GM12878 (cell line): ENCODE results near the gene RSPH1. TPM values are rescaled to one million over a fixed set of nuclear protein-coding genes. Genes with fewer than 3 reads are reported as not detected.

Experiments
- ATAC-seq: fragments of 200-7000 bp; cut with Tn5 transposase; 3 replicates; pipeline ENCODE4 v1.9.1; 2020; ENCODE audit warnings: mild to moderate bottlenecking, moderate library complexity
- BruUV-seq: library from RNA; stranded (reverse); fragments of 400-500 nt; replicated peaks from 2 replicates; lab custom pipeline; 2021; lab: Mats Ljungman, UMichigan
- CTCF ChIA-PET: fragments of 300-600 bp; sonication (Branson Sonifier 250); formaldehyde crosslinking; extraction: SDS; loops from one replicate; lab custom pipeline; 2021; ENCODE audit warnings: inconsistent platforms; lab: Yijun Ruan, JAX
- POLR2A ChIA-PET: fragments of 350-600 bp; formaldehyde crosslinking; extraction: SDS; loops from one replicate; lab custom pipeline; 2021; ENCODE audit warnings: inconsistent platforms; lab: Charles Lee
- RAD21 ChIA-PET: fragments of 300-600 bp; sonication (Branson Sonifier 250); formaldehyde crosslinking; loops from one replicate; lab custom pipeline; 2023; ENCODE audit warnings: antibody characterized with exemption; ENCODE audit not compliant: unreplicated experiment; lab: Charles Lee
- SMC1A ChIA-PET: fragments of 300-600 bp; sonication (Branson Sonifier 250); formaldehyde crosslinking; loops from one replicate; lab custom pipeline; 2023; ENCODE audit not compliant: unreplicated experiment, uncharacterized antibody; lab: Charles Lee
- DNase-seq: peaks from one replicate; pipeline ENCODE4 v3.0.0-alpha.2; 2011; ENCODE audit warnings: low read depth, low spot score
- FAIRE-seq: peaks from 3 replicates; lab custom pipeline; 2011; peaks lifted over from hg19 to GRCh38; lab: Jason Lieb, UNC
- H2AFZ ChIP-seq: 2 replicates; pipeline ENCODE4 v1.6.0; 2011; ENCODE audit warnings: low read depth, low read length, control low read depth; ENCODE audit not compliant: control insufficient read depth
- H3K27ac ChIP-seq: 2 replicates; pipeline ENCODE4 v1.5.1; 2011; ENCODE audit warnings: control low read depth; ENCODE audit not compliant: control insufficient read depth, insufficient read depth
- H3K27me3 ChIP-seq, 2 experiments: replicated peaks in 1 of 2; 2 replicates each; pipeline versions ENCODE4 v1.6.0 to v1.6.1; 2011; ENCODE audit warnings: low read length in 1 of 2; ENCODE audit not compliant: control insufficient read depth in 2 of 2, insufficient read depth in 2 of 2
- H3K36me3 ChIP-seq, 2 experiments: 2 replicates each; pipeline ENCODE4 v1.5.1; 2011; ENCODE audit warnings: low read length in 1 of 2; ENCODE audit not compliant: control insufficient read depth in 2 of 2, insufficient read depth in 2 of 2
- H3K4me1 ChIP-seq: 2 replicates; pipeline ENCODE4 v1.6.1; 2011; ENCODE audit warnings: mild to moderate bottlenecking, low read length, moderate library complexity, mixed read lengths; ENCODE audit not compliant: control insufficient read depth, insufficient read depth
- H3K4me2 ChIP-seq: 2 replicates; pipeline ENCODE4 v1.6.0; 2011; ENCODE audit warnings: control low read depth; ENCODE audit not compliant: control insufficient read depth, insufficient read depth
- H3K4me3 ChIP-seq: fragments of 200-600 bp; sonication (generic); 2 replicates; pipeline ENCODE4 v1.5.1; 2016
- H3K79me2 ChIP-seq: 2 replicates; pipeline ENCODE4 v1.6.0; 2011; ENCODE audit warnings: low read length; ENCODE audit not compliant: control insufficient read depth, insufficient read depth
- H3K9ac ChIP-seq: 2 replicates; pipeline ENCODE4 v1.8.0; 2011; ENCODE audit warnings: low read length, control low read depth, mixed read lengths; ENCODE audit not compliant: control insufficient read depth, insufficient read depth
- H3K9me3 ChIP-seq: replicated peaks from 3 replicates; pipeline ENCODE4 v1.5.1; 2011; ENCODE audit warnings: mild to moderate bottlenecking, low read length; ENCODE audit not compliant: control insufficient read depth, insufficient read depth
- H4K20me1 ChIP-seq: 2 replicates; pipeline ENCODE4 v1.6.0; 2011; ENCODE audit not compliant: control insufficient read depth, insufficient read depth
- BACH1 ChIP-seq: fragments of 450-650 bp; IDR thresholded peaks from 2 replicates; pipeline ENCODE4 v1.6.1; 2017; ENCODE audit warnings: mild to moderate bottlenecking, borderline replicate concordance
- BMI1 ChIP-seq: fragments of 450-650 bp; IDR thresholded peaks from 2 replicates; pipeline ENCODE4 v1.6.1; 2016; ENCODE audit warnings: mild to moderate bottlenecking, moderate library complexity, borderline replicate concordance
- CHD1 ChIP-seq: IDR thresholded peaks from 2 replicates; pipeline ENCODE4 v1.6.1; 2012; ENCODE audit warnings: low read depth, low read length, improper control_type of control experiment
- EZH2 ChIP-seq: IDR thresholded peaks from 2 replicates; pipeline ENCODE4 v1.6.1; 2012; ENCODE audit warnings: low read depth, mild to moderate bottlenecking, control low read depth, inconsistent platforms, low read length, borderline replicate concordance; ENCODE audit not compliant: control insufficient read depth
- FOS ChIP-seq: IDR thresholded peaks from 3 replicates; pipeline ENCODE4 v1.6.1; 2011; ENCODE audit warnings: borderline replicate concordance; ENCODE audit not compliant: insufficient read length; ENCODE audit errors: extremely low read depth
- HCFC1 ChIP-seq: fragments of 150-350 bp; IDR thresholded peaks from 2 replicates; pipeline ENCODE4 v1.6.1; 2014; ENCODE audit warnings: low read length
- HDAC6 ChIP-seq: fragments of 200-600 bp; sonication (generic); IDR thresholded peaks from one replicate; pipeline ENCODE4 v1.8.0; 2017; ENCODE audit warnings: antibody characterized with exemption; ENCODE audit not compliant: unreplicated experiment
- IKZF1 ChIP-seq: fragments of 450-650 bp; conservative IDR thresholded peaks from 2 replicates; pipeline ENCODE4 v1.6.1; 2017; ENCODE audit warnings: antibody characterized with exemption, mild to moderate bottlenecking
- KAT2A ChIP-seq: conservative IDR thresholded peaks from 2 replicates; pipeline ENCODE4 v1.6.1; 2011; ENCODE audit warnings: low read depth, low read length; ENCODE audit not compliant: control insufficient read depth
- PML ChIP-seq: IDR thresholded peaks from 2 replicates; pipeline ENCODE4 v1.6.1; 2012; ENCODE audit warnings: low read length, inconsistent platforms
- PRDM15 ChIP-seq: fragments of 450-650 bp; formaldehyde crosslinking; IDR thresholded peaks from 2 replicates; pipeline ENCODE4 v1.4.0; 2020; ENCODE audit warnings: mild to moderate bottlenecking, moderate library complexity
- RAD21 ChIP-seq: IDR thresholded peaks from 2 replicates; pipeline ENCODE4 v1.6.1; 2011; ENCODE audit warnings: mild to moderate bottlenecking, low read depth, low read length, moderate library complexity; ENCODE audit not compliant: insufficient read depth
- RAD51 ChIP-seq: fragments of 450-650 bp; IDR thresholded peaks from 2 replicates; pipeline ENCODE4 v1.6.1; 2016; ENCODE audit warnings: moderate library complexity, mild to moderate bottlenecking, inconsistent platforms
- SKIL ChIP-seq: fragments of 450-650 bp; IDR thresholded peaks from 2 replicates; pipeline ENCODE4 v1.6.1; 2017; ENCODE audit warnings: mild to moderate bottlenecking, low read depth, inconsistent platforms; ENCODE audit not compliant: poor library complexity, severe bottlenecking
- TCF3 ChIP-seq: IDR thresholded peaks from 2 replicates; pipeline ENCODE4 v1.6.1; 2012; ENCODE audit warnings: low read depth, mild to moderate bottlenecking, low read length, borderline replicate concordance; ENCODE audit not compliant: insufficient read depth
- WGBS: methylation state at CpG from one replicate; pipeline ENCODE4 v1.1.6; 2016; ENCODE audit warnings: low lambda C conversion rate; ENCODE audit not compliant: insufficient replicate concordance, insufficient coverage; ENCODE audit errors: missing lambda C conversion rate; 5-methylcytosine and 5-hydroxymethylcytosine counted together
- in situ Hi-C: fragments of 300-500 bp; cut with MboI; formaldehyde crosslinking; loops from 9 replicates; pipeline ENCODE4 v1.14.3; 2018; ENCODE audit warnings: mixed read lengths
- intact Hi-C: fragments of 100-400 bp; cut with micrococcal nuclease; formaldehyde crosslinking; loops from one replicate; pipeline ENCODE4 v1.14.2; 2022; ENCODE audit not compliant: unreplicated experiment
- polyA plus RNA-seq, 11 experiments: library from polyadenylated mRNA; depleted of rRNA in 4 of 11; unstranded in 6 of 11; stranded (reverse) in 5 of 11; fragments of >200 nt; fragmentation: Nextera tagmentation in 4 of 11; fragmentation: Illumina TruSeq in 1 of 11; extraction: Ambion mirVana in 4 of 11; extraction: Trizol in 1 of 11; gene quantifications; 1 replicate in 1 of 11; 2 replicates in 10 of 11; pipeline versions ENCODE4 v1.2.1 to v1.2.3, GENCODE V29; 2011 to 2016; ENCODE audit warnings: inconsistent platforms in 2 of 11, missing spikeins in 2 of 11, low read depth in 1 of 11
- total RNA-seq, 4 experiments: library from RNA; depleted of rRNA in 3 of 4; stranded (reverse); fragments of >200 nt in 3 of 4; fragmentation: Illumina TruSeq in 1 of 4; extraction: Trizol in 1 of 4; gene quantifications; 2 replicates each; pipeline versions ENCODE4 v1.2.1 to v1.2.3, GENCODE V29; 2013 to 2021
- TF ChIP-seq, protein P1 (sequence below): IDR thresholded peaks from 2 replicates; pipeline ENCODE4 v1.6.1; 2012; ENCODE audit warnings: low read length, inconsistent platforms

The RSPH1 gene
- total and polyA plus RNA-seq, 10 of the 15 experiments (the other 5 are each of a cell fraction or from before 2014, with no cell fraction given), result 0.11 to 1.4 (median 0.38) TPM

DNA sequence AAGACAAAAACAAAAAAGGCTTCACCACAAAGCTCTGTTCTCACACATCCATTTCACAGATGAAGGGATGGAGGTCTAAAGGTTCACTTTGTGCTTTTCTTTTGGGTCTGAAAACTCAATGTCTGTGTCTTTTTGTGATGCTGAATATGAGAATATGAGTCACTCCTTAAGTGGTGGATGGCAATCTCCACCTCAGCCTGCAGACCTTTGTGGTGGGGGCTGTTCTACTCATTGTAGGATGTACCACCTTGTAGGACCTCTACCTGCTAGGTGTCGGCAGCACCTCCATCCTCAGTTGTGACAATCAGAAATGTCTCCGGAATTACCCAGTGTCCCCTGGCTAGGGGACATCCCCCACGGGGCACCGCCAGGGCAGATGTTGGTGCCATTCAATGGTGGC is 49.5 kb downstream of the RSPH1 start:
- ChIA-PET RAD21 (interaction anchor here (0.9 to 2.0 kb wide), 8 partner anchors 21 to 282 kb away, joined by 3 to 8 read pairs (median 4); no protein-coding TSS in a partner anchor), SMC1A (interaction anchor here (0.8 to 2.1 kb wide), 10 partner anchors 21 to 301 kb away, joined by 3 to 8 read pairs (median 4); no protein-coding TSS in a partner anchor), CTCF (interaction anchor here (0.9 to 2.8 kb wide), 10 partner anchors 14 to 301 kb away, joined by 3 to 19 read pairs (median 4); no protein-coding TSS in a partner anchor), POLR2A (interaction anchor here (1.1 kb wide), 1 partner anchor 54 kb away, joined by 3 read pairs; no protein-coding TSS in a partner anchor)
- no peak overlapping the region for H2AFZ ChIP-seq
- peaks cover 17% of the 10 kb centered on the region for H3K4me1 ChIP-seq
- H3K79me2 ChIP-seq, result no peaks in the 10 kb centered on the region
- 51% methylated on average over 4 of the region's 4 CpGs for WGBS
- ATAC-seq, result no peak
- no peaks in the 10 kb centered on the region for H3K9me3 ChIP-seq
- H3K36me3 ChIP-seq, result no peaks in the 10 kb centered on the region
- no peak for DNase-seq
- in situ Hi-C loops (loop anchor here (5.0 kb wide), 2 partner anchors 69 to 139 kb away; no protein-coding TSS in a partner anchor), intact Hi-C loops (no loop called here)
- H4K20me1 ChIP-seq, result no peaks in the 10 kb centered on the region
- H3K9ac ChIP-seq, result no peak overlapping the region
- no peaks in the 10 kb centered on the region for H3K27me3 ChIP-seq
- BruUV-seq, result no TSS peak
- no peak overlapping the region for H3K4me2 ChIP-seq
- no peak overlapping the region for H3K27ac ChIP-seq
- no peak for FAIRE-seq
- no peak overlapping the region for H3K4me3 ChIP-seq
- TF ChIP-seq PRDM15 (CRISPR knock-in tag), result no peak
- no peak for TF ChIP-seq BACH1
- no peak for TF ChIP-seq RAD51
- TF ChIP-seq HCFC1, result no peak
- no peak for TF ChIP-seq FOS
- no peak for TF ChIP-seq TCF3
- TF ChIP-seq KAT2A, result no peak
- no peak for TF ChIP-seq HDAC6
- no peak for TF ChIP-seq IKZF1
- TF ChIP-seq CHD1, result no peak
- no peak for TF ChIP-seq EZH2
- no peak for TF ChIP-seq SKIL
- TF ChIP-seq BMI1, result no peak
- TF ChIP-seq, protein P1, sequence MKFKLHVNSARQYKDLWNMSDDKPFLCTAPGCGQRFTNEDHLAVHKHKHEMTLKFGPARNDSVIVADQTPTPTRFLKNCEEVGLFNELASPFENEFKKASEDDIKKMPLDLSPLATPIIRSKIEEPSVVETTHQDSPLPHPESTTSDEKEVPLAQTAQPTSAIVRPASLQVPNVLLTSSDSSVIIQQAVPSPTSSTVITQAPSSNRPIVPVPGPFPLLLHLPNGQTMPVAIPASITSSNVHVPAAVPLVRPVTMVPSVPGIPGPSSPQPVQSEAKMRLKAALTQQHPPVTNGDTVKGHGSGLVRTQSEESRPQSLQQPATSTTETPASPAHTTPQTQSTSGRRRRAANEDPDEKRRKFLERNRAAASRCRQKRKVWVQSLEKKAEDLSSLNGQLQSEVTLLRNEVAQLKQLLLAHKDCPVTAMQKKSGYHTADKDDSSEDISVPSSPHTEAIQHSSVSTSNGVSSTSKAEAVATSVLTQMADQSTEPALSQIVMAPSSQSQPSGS, result no peak
- TF ChIP-seq PML, result no peak
- no peak for TF ChIP-seq RAD21
